Frontal cortex (tissue), 4 donors: ENCODE measurements around the gene NACA2. TPM values are rescaled to one million over a fixed set of nuclear protein-coding genes. Genes with fewer than 3 reads are reported as not detected.
"Not testable (repeated sequence)": the region's sequence is repeated elsewhere in the genome, so short reads cannot be mapped to it uniquely, and the experiment has no call there.

ENCODE experiments used
- DNase-seq, 2 donors: peaks; one replicate each; pipeline ENCODE4 v3.0.0; 2012; ENCODE audit warnings: low spot score in 2 of 2
- FAIRE-seq: peaks from 2 replicates; lab custom pipeline; 2012; peaks lifted over from hg19 to GRCh38; lab: Jason Lieb, UNC
- total RNA-seq: library from RNA; depleted of rRNA; stranded (reverse); fragments of >200 nt; gene quantifications from one replicate; pipeline ENCODE4 v1.2.3, GENCODE V29; 2014
- donor health status: control.
- donor health status: control.
- donor health status: control.

The NACA2 gene
- not detected for total RNA-seq

- DNase-seq (no peak), FAIRE-seq (no peak)
These were observed at the start of gene NACA2 for GRCh38 chr17:61591018-61591417. Gene NACA2 (minus strand): TSS chr17:61591219. CDS start chr17:61591180, 39 bp downstream.

GRCh38 chr17:61639818-61640217 is 48.8 kb upstream of the NACA2 start:
- DNase-seq (no peak), FAIRE-seq (no peak)

GRCh38 chr17:61638087-61638486 is 47.1 kb upstream of the NACA2 start:
- DNase-seq: no peak
- no peak for FAIRE-seq

GRCh38 chr17:61635913-61636432 is 45.0 kb upstream of the NACA2 start:
- FAIRE-seq: no peak
- no peak for DNase-seq

GRCh38 chr17:61634942-61635538 is 44.0 kb upstream of the NACA2 start:
- DNase-seq (no peak), FAIRE-seq (no peak)

GRCh38 chr17:61634011-61634539 is 43.1 kb upstream of the NACA2 start:
- DNase-seq (no peak), FAIRE-seq (no peak)

GRCh38 chr17:61632826-61633225 is 41.8 kb upstream of the NACA2 start:
- DNase-seq (no peak), FAIRE-seq (no peak)

- FAIRE-seq (no peak), DNase-seq (no peak)
These were observed 40.8 kb upstream of the NACA2 start for GRCh38 chr17:61631800-61632199.

- DNase-seq, FAIRE-seq: not testable (repeated sequence)
These were observed 37.1 kb upstream of the NACA2 start for GRCh38 chr17:61628158-61628557.

GRCh38 chr17:61627658-61628057 is 36.6 kb upstream of the NACA2 start:
- FAIRE-seq (no peak), DNase-seq (no peak)

- FAIRE-seq (no peak), DNase-seq (no peak)
These were observed 36.1 kb upstream of the NACA2 start for GRCh38 chr17:61627125-61627524.

- DNase-seq (no peak), FAIRE-seq (no peak)
These were observed 34.5 kb upstream of the NACA2 start for GRCh38 chr17:61625564-61625963.

- FAIRE-seq (no peak), DNase-seq (no peak)
These were observed 33.9 kb upstream of the NACA2 start for GRCh38 chr17:61624951-61625350.

- DNase-seq (no peak), FAIRE-seq (no peak)
These were observed 30.3 kb upstream of the NACA2 start for GRCh38 chr17:61621317-61621716.

- FAIRE-seq (no peak), DNase-seq (no peak)
These were observed 28.9 kb upstream of the NACA2 start for GRCh38 chr17:61619953-61620352.

GRCh38 chr17:61619493-61619892 is 28.5 kb upstream of the NACA2 start:
- no peak for FAIRE-seq
- DNase-seq: no peak

- FAIRE-seq (no peak), DNase-seq (no peak)
These were observed 27.9 kb upstream of the NACA2 start for GRCh38 chr17:61618950-61619349.

GRCh38 chr17:61617330-61617729 is 26.3 kb upstream of the NACA2 start:
- no peak for DNase-seq
- FAIRE-seq: no peak

- FAIRE-seq (no peak), DNase-seq (no peak)
These were observed 25.8 kb upstream of the NACA2 start for GRCh38 chr17:61616783-61617182.

GRCh38 chr17:61614219-61614618 is 23.2 kb upstream of the NACA2 start:
- DNase-seq: no peak
- FAIRE-seq: no peak

GRCh38 chr17:61611323-61611722 is 20.3 kb upstream of the NACA2 start:
- FAIRE-seq (no peak), DNase-seq (no peak)

- no peak for FAIRE-seq
- DNase-seq: no peak
These were observed 14.7 kb upstream of the NACA2 start for GRCh38 chr17:61605692-61606091.
